Smooth muscle cell (in vitro differentiated cells): ENCODE measurements around the gene ZFAND2A. TPM values are rescaled to one million over a fixed set of nuclear protein-coding genes. Genes with fewer than 3 reads are reported as not detected.

Source experiments
- DNase-seq: peaks from one replicate; lab custom pipeline; 2025; ENCODE audit not compliant: unreplicated experiment; lab: John Stamatoyannopoulos, UW
- H2AFZ ChIP-seq: fragments of 200-600 bp; sonication (generic); 2 replicates; pipeline ENCODE4 v1.6.0; 2016; ENCODE audit warnings: antibody characterized with exemption, low read depth, mild to moderate bottlenecking
- H3F3A ChIP-seq: fragments of 200-600 bp; sonication (generic); 2 replicates; pipeline ENCODE4 v1.6.0; 2017; ENCODE audit warnings: antibody characterized with exemption, low read depth
- H3K27ac ChIP-seq: fragments of 200-600 bp; sonication (generic); 2 replicates; pipeline ENCODE4 v1.5.1; 2016; ENCODE audit warnings: low read depth, mild to moderate bottlenecking
- H3K27me3 ChIP-seq: fragments of 200-600 bp; sonication (generic); 2 replicates; pipeline ENCODE4 v1.6.1; 2016; ENCODE audit warnings: low read depth, mild to moderate bottlenecking
- H3K36me3 ChIP-seq: fragments of 200-600 bp; sonication (generic); 2 replicates; pipeline ENCODE4 v1.5.1; 2016; ENCODE audit warnings: low read depth
- H3K4me1 ChIP-seq: fragments of 200-600 bp; sonication (generic); 2 replicates; pipeline ENCODE4 v1.5.1; 2016; ENCODE audit warnings: low read depth
- H3K4me2 ChIP-seq: fragments of 200-600 bp; sonication (generic); 2 replicates; pipeline ENCODE4 v1.6.0; 2016; ENCODE audit warnings: mild to moderate bottlenecking
- H3K4me3 ChIP-seq: fragments of 200-600 bp; sonication (generic); 2 replicates; pipeline ENCODE4 v1.5.1; 2016; ENCODE audit warnings: mild to moderate bottlenecking
- H3K79me2 ChIP-seq: fragments of 200-600 bp; sonication (generic); 2 replicates; pipeline ENCODE4 v1.6.0; 2016; ENCODE audit warnings: low read depth, mild to moderate bottlenecking
- H3K9ac ChIP-seq: fragments of 200-600 bp; sonication (generic); 2 replicates; pipeline ENCODE4 v1.6.0; 2016; ENCODE audit warnings: low read depth
- H3K9me3 ChIP-seq: fragments of 200-600 bp; sonication (generic); replicated peaks from 2 replicates; pipeline ENCODE4 v1.5.1; 2016; ENCODE audit warnings: low read depth
- H4K20me1 ChIP-seq: fragments of 200-600 bp; sonication (generic); 2 replicates; pipeline ENCODE4 v1.6.0; 2016; ENCODE audit warnings: low read depth
- WGBS: methylation state at CpG from one replicate; pipeline ENCODE4 v1.1.7; 2016; ENCODE audit warnings: low lambda C conversion rate; 5-methylcytosine and 5-hydroxymethylcytosine counted together
- polyA plus RNA-seq: library from polyadenylated mRNA; unstranded; fragments of >200 nt; fragmentation: Nextera tagmentation; extraction: Ambion mirVana; gene quantifications from 2 replicates; pipeline ENCODE4 v1.2.1, GENCODE V29; 2016
- total RNA-seq: library from RNA; depleted of rRNA; stranded (reverse); fragments of >200 nt; gene quantifications from 2 replicates; pipeline ENCODE4 v1.2.3, GENCODE V29; 2014
- TF ChIP-seq, protein P1 (sequence below): fragments of 200-600 bp; sonication (generic); IDR thresholded peaks from 2 replicates; pipeline ENCODE4 v1.5.1; 2017; ENCODE audit warnings: borderline replicate concordance, mild to moderate bottlenecking, antibody characterized with exemption; ENCODE audit not compliant: insufficient read depth, poor library complexity, severe bottlenecking

Gene ZFAND2A
- total and polyA plus RNA-seq, 2 experiments from 2014 or later = 16.2 to 29.9 TPM

DNA sequence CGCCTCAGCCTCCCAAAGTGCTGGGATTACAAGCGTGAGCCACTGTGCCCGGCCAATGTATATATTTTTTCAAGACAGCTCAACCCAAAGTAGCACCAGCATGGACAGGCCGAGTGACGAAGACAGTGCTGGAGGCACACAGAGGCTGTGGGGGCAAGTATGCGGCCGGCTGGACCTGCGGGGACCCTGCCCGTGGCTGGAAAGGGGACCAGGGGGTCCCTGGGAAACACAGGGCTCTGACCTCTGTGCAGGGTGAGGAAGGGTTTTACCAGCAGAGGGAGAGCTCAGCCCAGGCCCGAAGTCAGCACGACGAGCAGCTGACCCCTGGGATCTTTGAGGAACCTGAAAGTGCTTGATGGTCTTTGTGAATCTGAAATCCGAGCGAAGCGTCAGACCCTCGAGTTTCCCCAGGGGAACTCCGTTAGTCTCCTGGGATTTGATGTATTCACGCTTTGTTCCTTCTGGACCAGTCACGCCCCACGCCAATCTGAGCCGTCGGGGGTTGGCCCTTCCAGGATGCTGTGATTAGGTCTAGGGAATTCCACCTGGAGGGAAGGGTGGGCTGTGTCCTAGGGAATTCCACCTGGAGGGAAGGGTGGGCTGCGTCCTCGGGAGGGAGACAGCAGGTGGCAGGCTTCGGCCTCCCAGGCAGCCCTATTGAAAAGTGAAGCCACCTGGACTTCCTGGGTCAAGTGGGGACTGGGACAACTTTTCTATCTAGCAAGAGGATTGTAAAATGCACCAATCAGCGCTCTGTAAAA is 10.9 kb upstream of the ZFAND2A start:
- TF ChIP-seq, protein P1, sequence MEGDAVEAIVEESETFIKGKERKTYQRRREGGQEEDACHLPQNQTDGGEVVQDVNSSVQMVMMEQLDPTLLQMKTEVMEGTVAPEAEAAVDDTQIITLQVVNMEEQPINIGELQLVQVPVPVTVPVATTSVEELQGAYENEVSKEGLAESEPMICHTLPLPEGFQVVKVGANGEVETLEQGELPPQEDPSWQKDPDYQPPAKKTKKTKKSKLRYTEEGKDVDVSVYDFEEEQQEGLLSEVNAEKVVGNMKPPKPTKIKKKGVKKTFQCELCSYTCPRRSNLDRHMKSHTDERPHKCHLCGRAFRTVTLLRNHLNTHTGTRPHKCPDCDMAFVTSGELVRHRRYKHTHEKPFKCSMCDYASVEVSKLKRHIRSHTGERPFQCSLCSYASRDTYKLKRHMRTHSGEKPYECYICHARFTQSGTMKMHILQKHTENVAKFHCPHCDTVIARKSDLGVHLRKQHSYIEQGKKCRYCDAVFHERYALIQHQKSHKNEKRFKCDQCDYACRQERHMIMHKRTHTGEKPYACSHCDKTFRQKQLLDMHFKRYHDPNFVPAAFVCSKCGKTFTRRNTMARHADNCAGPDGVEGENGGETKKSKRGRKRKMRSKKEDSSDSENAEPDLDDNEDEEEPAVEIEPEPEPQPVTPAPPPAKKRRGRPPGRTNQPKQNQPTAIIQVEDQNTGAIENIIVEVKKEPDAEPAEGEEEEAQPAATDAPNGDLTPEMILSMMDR = no peak
- H3K4me3 ChIP-seq = no peak overlapping the region
- no peak for DNase-seq
- no peaks in the 10 kb centered on the region for H3F3A ChIP-seq
- no peak overlapping the region for H3K4me2 ChIP-seq
- H3K36me3 ChIP-seq = no peaks in the 10 kb centered on the region
- no peak overlapping the region for H3K27ac ChIP-seq
- 75% methylated on average over 26 of the region's 26 CpGs for WGBS
- no peaks in the 10 kb centered on the region for H3K79me2 ChIP-seq
- no peak overlapping the region for H2AFZ ChIP-seq
- no peaks in the 10 kb centered on the region for H3K27me3 ChIP-seq
- no peaks in the 10 kb centered on the region for H4K20me1 ChIP-seq
- H3K9ac ChIP-seq = no peak overlapping the region
- no peaks in the 10 kb centered on the region for H3K4me1 ChIP-seq
- H3K9me3 ChIP-seq = no peaks in the 10 kb centered on the region

DNA sequence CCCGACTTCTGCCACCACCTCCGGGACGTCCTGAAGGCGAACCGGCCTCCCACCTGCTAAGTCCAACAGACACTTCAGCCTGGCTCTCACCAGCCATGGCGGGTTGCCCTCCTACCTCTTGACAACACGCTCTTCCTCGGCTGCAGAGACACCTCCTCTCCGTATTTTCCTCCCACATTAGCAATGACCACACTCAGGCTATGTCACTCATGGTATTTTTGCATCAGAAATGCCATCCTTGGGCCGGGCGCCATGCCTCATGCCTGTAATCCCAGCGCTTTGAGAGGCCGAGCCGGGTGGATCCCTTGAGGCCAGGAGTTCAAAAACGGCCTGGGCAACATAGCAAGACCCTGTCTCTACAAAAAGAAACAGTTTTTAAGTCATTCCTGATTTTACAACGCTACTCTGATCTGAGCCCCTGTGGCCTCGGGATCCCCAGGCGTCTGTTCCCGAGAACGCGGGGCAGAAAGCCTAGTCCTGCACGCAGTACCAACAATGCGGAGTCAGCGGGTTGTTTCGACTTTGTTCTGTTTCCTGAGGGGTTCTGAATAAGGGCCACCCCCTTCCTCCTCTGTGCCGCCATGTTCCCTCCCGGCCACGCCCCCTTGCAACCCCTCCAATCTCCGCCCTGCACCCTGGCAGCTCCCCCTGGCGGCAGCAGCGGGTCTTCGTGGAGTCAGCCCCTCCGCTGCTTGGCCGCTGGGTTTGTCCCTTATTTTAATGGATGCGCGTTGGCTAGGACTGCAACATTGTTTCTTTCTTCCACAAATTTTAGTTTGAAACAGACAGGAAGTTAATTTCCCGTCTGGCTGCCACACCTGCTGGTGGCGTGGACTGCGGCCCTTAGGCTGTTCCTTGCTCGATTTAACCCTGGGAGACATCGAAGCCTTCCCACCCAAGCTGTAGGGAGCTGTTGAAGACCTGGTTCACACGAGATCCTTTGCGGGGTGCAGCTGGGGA is 9.7 kb upstream of the ZFAND2A start:
- TF ChIP-seq, protein P1 = peak; percentile 47
- DNase-seq = no peak
- Histone ChIP-seq H3K4me3 (no peak overlapping the region), H3K27ac (no peak overlapping the region), H3K79me2 (no peaks in the 10 kb centered on the region), H3K36me3 (no peaks in the 10 kb centered on the region), H3K4me2 (no peak overlapping the region), H3K9me3 (no peaks in the 10 kb centered on the region), H3K9ac (no peak overlapping the region), H3F3A (no peaks in the 10 kb centered on the region), H2AFZ (no peak overlapping the region), H3K4me1 (no peaks in the 10 kb centered on the region), H3K27me3 (no peaks in the 10 kb centered on the region), H4K20me1 (no peaks in the 10 kb centered on the region)
- WGBS = 73% methylated on average over 43 of the region's 43 CpGs

DNA sequence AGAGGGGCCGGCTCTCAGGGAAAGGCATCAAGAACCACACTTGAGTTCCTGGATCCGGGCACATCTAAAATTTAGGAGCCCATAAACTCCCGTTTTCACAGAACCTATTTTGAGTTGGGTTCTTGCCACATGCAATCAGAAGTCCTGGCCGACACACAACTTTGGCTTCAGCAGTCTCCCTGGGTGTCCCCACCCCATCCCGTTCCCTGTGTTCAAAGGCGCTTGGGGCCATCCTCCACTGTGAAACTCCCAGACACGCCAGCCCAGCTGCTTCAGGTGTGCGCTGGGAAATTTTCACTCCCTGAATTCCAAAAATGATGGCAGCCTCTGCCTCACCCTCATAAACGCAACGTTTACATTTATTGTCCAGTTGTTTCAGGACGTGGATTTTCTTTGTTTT is 8.4 kb upstream of the ZFAND2A start:
- Histone ChIP-seq H3K4me3 (no peak overlapping the region), H3F3A (no peaks in the 10 kb centered on the region), H3K27me3 (no peaks in the 10 kb centered on the region), H3K79me2 (no peaks in the 10 kb centered on the region), H3K4me2 (no peak overlapping the region), H3K9me3 (no peaks in the 10 kb centered on the region), H3K9ac (no peak overlapping the region), H2AFZ (no peak overlapping the region), H3K27ac (no peak overlapping the region), H3K36me3 (no peaks in the 10 kb centered on the region), H3K4me1 (no peaks in the 10 kb centered on the region), H4K20me1 (no peaks in the 10 kb centered on the region)
- TF ChIP-seq, protein P1 = no peak
- 86% methylated on average over 11 of the region's 11 CpGs for WGBS
- DNase-seq = no peak
